C4-2B (cell line): ENCODE data around the gene PEPD.

Experiments
- ZFX ChIP-seq: fragments of 450-650 bp; IDR thresholded peaks from 2 replicates; pipeline ENCODE4 v1.6.1; 2017
- TF ChIP-seq, protein P1 (sequence below): fragments of 450-650 bp; conservative IDR thresholded peaks from 2 replicates; pipeline ENCODE4 v1.5.1; 2017; ENCODE audit warnings: mild to moderate bottlenecking

DNA sequence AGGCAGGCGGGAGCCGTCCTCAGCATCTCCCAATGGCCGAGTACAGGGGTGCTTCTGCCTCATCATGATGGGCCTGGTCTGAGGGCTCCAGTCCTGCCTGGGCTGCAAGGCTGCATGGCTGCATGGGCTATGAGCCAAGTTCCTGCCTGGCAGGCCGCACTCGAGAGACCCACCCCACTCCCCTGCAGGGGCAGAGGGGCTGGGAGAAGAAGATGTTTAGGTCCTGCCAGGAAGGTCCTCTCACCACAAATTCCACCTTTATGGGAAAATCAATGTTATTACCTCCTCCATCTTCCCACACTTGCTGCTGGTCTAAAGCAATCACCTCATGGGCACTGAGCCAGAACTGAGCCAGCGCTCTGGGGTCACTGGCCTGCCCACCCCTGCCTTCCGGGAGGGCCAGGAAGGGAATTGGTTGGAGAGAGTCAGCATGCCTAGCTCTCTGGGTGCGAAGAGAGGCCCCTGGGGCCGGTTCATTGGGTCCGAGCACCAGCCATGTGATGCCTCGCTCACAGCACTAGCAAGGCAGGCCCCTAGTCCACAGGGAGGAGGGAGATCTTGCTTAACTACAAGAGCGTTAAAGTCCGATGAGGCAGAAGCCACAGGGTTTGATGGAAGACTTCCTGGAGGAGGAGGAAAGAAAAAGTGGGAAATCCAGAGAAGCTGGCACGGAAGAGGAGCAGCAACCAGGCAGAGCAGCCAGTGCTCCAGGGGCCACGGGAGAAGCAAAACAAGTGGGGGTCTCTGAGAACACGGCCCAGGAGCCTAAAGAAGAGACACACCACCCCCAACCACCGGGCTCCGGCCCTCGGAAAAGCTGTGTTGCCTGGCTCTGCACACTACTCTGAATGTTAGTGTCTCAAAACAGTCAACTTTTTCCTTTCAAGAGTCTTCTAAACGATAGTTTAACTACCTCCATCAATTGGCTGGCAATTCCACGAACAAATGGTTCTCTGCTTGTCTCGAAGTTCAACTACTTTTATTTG lies 84.9 kb downstream of the PEPD start:
- TF ChIP-seq, protein P1, sequence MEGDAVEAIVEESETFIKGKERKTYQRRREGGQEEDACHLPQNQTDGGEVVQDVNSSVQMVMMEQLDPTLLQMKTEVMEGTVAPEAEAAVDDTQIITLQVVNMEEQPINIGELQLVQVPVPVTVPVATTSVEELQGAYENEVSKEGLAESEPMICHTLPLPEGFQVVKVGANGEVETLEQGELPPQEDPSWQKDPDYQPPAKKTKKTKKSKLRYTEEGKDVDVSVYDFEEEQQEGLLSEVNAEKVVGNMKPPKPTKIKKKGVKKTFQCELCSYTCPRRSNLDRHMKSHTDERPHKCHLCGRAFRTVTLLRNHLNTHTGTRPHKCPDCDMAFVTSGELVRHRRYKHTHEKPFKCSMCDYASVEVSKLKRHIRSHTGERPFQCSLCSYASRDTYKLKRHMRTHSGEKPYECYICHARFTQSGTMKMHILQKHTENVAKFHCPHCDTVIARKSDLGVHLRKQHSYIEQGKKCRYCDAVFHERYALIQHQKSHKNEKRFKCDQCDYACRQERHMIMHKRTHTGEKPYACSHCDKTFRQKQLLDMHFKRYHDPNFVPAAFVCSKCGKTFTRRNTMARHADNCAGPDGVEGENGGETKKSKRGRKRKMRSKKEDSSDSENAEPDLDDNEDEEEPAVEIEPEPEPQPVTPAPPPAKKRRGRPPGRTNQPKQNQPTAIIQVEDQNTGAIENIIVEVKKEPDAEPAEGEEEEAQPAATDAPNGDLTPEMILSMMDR, result no peak
- TF ChIP-seq ZFX, result no peak
